Measurements from ENCODE around the gene QKI. TPM values are rescaled to one million over a fixed set of nuclear protein-coding genes. Genes with fewer than 3 reads are reported as not detected.

Gene QKI
- total and polyA plus RNA-seq, 2 of the 8 experiments (the other 6 are each of a cell fraction or from before 2014, with no cell fraction given), result 181 to 183 TPM

DNA sequence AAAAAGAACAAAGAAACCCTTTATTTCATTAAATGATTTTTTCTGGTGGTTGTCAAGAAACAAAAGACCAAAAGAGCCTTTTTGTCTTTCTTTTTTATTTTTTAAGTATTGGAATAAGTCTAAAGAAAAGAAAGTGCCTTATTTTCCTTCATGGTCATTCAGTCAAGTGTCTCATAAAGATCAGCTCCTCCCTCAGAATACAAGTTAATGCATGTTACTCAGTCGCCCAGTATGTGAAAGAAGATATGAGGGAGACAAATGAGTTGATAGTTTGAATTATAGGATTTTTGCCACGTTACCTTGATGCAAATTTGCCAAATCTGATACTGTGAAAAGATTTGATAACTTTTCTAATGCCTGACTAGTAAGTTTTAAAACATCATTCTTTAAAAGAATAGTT lies 157.2 kb downstream of the QKI start:
- no peak for FAIRE-seq
- CTCF ChIA-PET (ENCODE audit: partially characterized antibody), result no interaction called here
- TF ChIP-seq JUND (IDR thresholded peaks at IDR 0.05; ENCODE audit: low read length) (no peak), SUZ12 (IDR thresholded peaks at IDR 0.05; ENCODE audit: low read length) (no peak), FOSL1 (IDR thresholded peaks at IDR 0.05; ENCODE audit: insufficient read depth, low read depth, low read length) (no peak), PHF8 (conservative IDR thresholded peaks at IDR 0.05; ENCODE audit: low read depth, low read length) (no peak), RXRA (IDR thresholded peaks at IDR 0.05; ENCODE audit: insufficient read depth, low read depth, low read length) (no peak), SP4 (IDR thresholded peaks at IDR 0.05; ENCODE audit: low read length) (no peak), BCL11A (IDR thresholded peaks at IDR 0.05; ENCODE audit: low read depth in 2 of 2, low read length in 2 of 2) (no peak), ASH2L (IDR thresholded peaks at IDR 0.05; ENCODE audit: low read length) (no peak), SP2 (IDR thresholded peaks at IDR 0.05; ENCODE audit: low read length) (no peak), TAF1 (IDR thresholded peaks at IDR 0.05; ENCODE audit: low read depth, low read length) (no peak)
- TF ChIP-seq, protein P1, sequence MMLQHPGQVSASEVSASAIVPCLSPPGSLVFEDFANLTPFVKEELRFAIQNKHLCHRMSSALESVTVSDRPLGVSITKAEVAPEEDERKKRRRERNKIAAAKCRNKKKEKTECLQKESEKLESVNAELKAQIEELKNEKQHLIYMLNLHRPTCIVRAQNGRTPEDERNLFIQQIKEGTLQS (IDR thresholded peaks at IDR 0.05; ENCODE audit: insufficient read depth, low read depth, low read length), result no peak
- TF ChIP-seq, protein P2, sequence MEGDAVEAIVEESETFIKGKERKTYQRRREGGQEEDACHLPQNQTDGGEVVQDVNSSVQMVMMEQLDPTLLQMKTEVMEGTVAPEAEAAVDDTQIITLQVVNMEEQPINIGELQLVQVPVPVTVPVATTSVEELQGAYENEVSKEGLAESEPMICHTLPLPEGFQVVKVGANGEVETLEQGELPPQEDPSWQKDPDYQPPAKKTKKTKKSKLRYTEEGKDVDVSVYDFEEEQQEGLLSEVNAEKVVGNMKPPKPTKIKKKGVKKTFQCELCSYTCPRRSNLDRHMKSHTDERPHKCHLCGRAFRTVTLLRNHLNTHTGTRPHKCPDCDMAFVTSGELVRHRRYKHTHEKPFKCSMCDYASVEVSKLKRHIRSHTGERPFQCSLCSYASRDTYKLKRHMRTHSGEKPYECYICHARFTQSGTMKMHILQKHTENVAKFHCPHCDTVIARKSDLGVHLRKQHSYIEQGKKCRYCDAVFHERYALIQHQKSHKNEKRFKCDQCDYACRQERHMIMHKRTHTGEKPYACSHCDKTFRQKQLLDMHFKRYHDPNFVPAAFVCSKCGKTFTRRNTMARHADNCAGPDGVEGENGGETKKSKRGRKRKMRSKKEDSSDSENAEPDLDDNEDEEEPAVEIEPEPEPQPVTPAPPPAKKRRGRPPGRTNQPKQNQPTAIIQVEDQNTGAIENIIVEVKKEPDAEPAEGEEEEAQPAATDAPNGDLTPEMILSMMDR (IDR thresholded peaks at IDR 0.05; ENCODE audit: control extremely low read depth in 1 of 3, insufficient read depth in 1 of 3, low read depth in 1 of 3, low read length in 3 of 3), result no peak

More for the DNA sequence above, 157.2 kb downstream of the QKI start:
- H3K9me3 ChIP-seq (ENCODE audit: insufficient read depth in 2 of 2, low read depth in 1 of 2, low read length in 1 of 2), result no peaks in the 10 kb centered on the region
- POLR2A ChIA-PET (ENCODE audit: partially characterized antibody), result no interaction called here
- H3K4me3 ChIP-seq (ENCODE audit: extremely low read depth in 1 of 4, insufficient read depth in 2 of 4, low read depth in 3 of 4, low read length in 4 of 4), result no peak overlapping the region
- no peak overlapping the region for H2AFZ ChIP-seq (ENCODE audit: low read length)
- no peak overlapping the region for H3K23ac ChIP-seq (ENCODE audit: insufficient read length)
- H4K20me1 ChIP-seq (replicated peaks in 1 of 2; ENCODE audit: control insufficient read depth in 1 of 2, insufficient read depth in 2 of 2, low read length in 2 of 2), result no peaks in the 10 kb centered on the region
- H4K8ac ChIP-seq (ENCODE audit: extremely low read depth, insufficient read depth, low read length), result no peak overlapping the region
- no peak overlapping the region for H3K4ac ChIP-seq (replicated peaks; ENCODE audit: insufficient read length, low read depth, low read length)
- H2BK5ac ChIP-seq (ENCODE audit: low read depth, low read length), result no peak overlapping the region
- no peak overlapping the region for H3K14ac ChIP-seq (ENCODE audit: insufficient read length)
- no peak overlapping the region for H3K18ac ChIP-seq (ENCODE audit: extremely low read depth, low read length)
- peaks cover 0 to 11% (median 1%) of the 10 kb centered on the region in 4 experiments; a peak in 2 of 7 replicates for H3K4me1 ChIP-seq (replicated peaks in 1 of 4; ENCODE audit: control insufficient read depth in 3 of 4, insufficient read depth in 4 of 4, low read length in 3 of 4)
- no peak overlapping the region for H2BK120ac ChIP-seq (replicated peaks; ENCODE audit: low read depth, low read length)
- H4K5ac ChIP-seq (ENCODE audit: insufficient read length, low read depth, low read length), result no peak overlapping the region
- H4K91ac ChIP-seq (replicated peaks; ENCODE audit: insufficient read length, low read length), result no peak overlapping the region
- no peak overlapping the region for H2BK15ac ChIP-seq (ENCODE audit: low read length)
- no peak overlapping the region for H2BK12ac ChIP-seq (ENCODE audit: low read depth, low read length)
- no peak overlapping the region for H3K27ac ChIP-seq (ENCODE audit: low read depth, low read length)
- H3K79me1 ChIP-seq (ENCODE audit: low read depth, low read length), result no peaks in the 10 kb centered on the region; the same call in 1 of the 2 replicates
- no peak for DNase-seq (ENCODE audit: low read depth in 1 of 2, low spot score in 2 of 2)
- H3K23me2 ChIP-seq (ENCODE audit: low read depth, low read length), result no peaks in the 10 kb centered on the region; the same call in 1 of the 2 replicates
- no peak overlapping the region for H2BK20ac ChIP-seq (ENCODE audit: low read length)
- no peak overlapping the region for H3K9ac ChIP-seq (replicated peaks in 1 of 4; ENCODE audit: extremely low read depth in 1 of 4, low read depth in 3 of 4, low read length in 3 of 4)
- 0 out of 4 replicates have a peak, but pooled peaks cover 0 to 2% of the 10 kb centered on the region in 2 experiments for H3K79me2 ChIP-seq (ENCODE audit: control insufficient read depth in 1 of 2, insufficient read depth in 2 of 2, low read length in 2 of 2)
- no peaks in the 10 kb centered on the region for H3K27me3 ChIP-seq (replicated peaks in 1 of 4; ENCODE audit: control insufficient read depth in 3 of 4, extremely low read depth in 1 of 4, insufficient read depth in 3 of 4, low read length in 3 of 4)
- 82% methylated on average over 2 of the region's 2 CpGs; no CpG with 5 or more reads in 1 of the 2 experiments for WGBS, 2 experiments (ENCODE audit: extremely low coverage in 1 of 2, insufficient coverage in 1 of 2, insufficient read length in 1 of 2, insufficient replicate concordance in 2 of 2, low coverage in 1 of 2, low lambda C conversion rate in 2 of 2, missing lambda C conversion rate in 1 of 2)
- no peak overlapping the region for H3K56ac ChIP-seq (replicated peaks; ENCODE audit: insufficient read length, low read depth, low read length)
- peaks cover 0 to 12% (median 3%) of the 10 kb centered on the region in 4 experiments; a peak in 1 of 8 replicates for H3K36me3 ChIP-seq (ENCODE audit: control insufficient read depth in 2 of 4, insufficient read depth in 4 of 4, low read length in 3 of 4)
- H3K4me2 ChIP-seq (ENCODE audit: insufficient read depth in 1 of 2, low read depth in 2 of 2, low read length in 2 of 2), result no peak overlapping the region
- H2AK5ac ChIP-seq (ENCODE audit: low read depth, low read length), result no peak overlapping the region
